Measurements from ENCODE around the gene SYNGR4.

Gene SYNGR4

GRCh38 chr19:48419158-48419920, 55.2 kb downstream of the SYNGR4 start:
- peak; percentile 35 for DNase-seq (ENCODE audit: low read depth)
- H3K4me3 ChIP-seq (ENCODE audit: low read length): no peak overlapping the region
- no peak for TF ChIP-seq CTCF (conservative IDR thresholded peaks at IDR 0.05; ENCODE audit: low read length)

- no peak overlapping the region for H3K4me3 ChIP-seq (ENCODE audit: low read length)
- TF ChIP-seq CTCF (conservative IDR thresholded peaks at IDR 0.05; ENCODE audit: low read length): no peak
- no peak for DNase-seq (ENCODE audit: low read depth)
Observed at GRCh38 chr19:48421548-48421947, 57.4 kb downstream of the SYNGR4 start.

- 0 out of 2 replicates have a peak, but pooled peaks have one; percentile 7 for TF ChIP-seq CTCF (conservative IDR thresholded peaks at IDR 0.05; ENCODE audit: low read length)
- DNase-seq (ENCODE audit: low read depth): peak; percentile 38
- no peak overlapping the region for H3K4me3 ChIP-seq (ENCODE audit: low read length)
Observed at GRCh38 chr19:48424694-48425219, 60.6 kb downstream of the SYNGR4 start.

Data from AG10803 (cell line).